GM18858 (cell line): ENCODE measurements around the gene CHPT1.
"Not testable (repeated sequence)": the region's sequence is repeated elsewhere in the genome, so short reads cannot be mapped to it uniquely, and the experiment has no call there.

Experiments
- ATAC-seq: cut with Tn5 transposase; IDR thresholded peaks from one replicate; pipeline ENCODE4 v1.9.1; 2021; ENCODE audit not compliant: unreplicated experiment

Gene CHPT1

DNA sequence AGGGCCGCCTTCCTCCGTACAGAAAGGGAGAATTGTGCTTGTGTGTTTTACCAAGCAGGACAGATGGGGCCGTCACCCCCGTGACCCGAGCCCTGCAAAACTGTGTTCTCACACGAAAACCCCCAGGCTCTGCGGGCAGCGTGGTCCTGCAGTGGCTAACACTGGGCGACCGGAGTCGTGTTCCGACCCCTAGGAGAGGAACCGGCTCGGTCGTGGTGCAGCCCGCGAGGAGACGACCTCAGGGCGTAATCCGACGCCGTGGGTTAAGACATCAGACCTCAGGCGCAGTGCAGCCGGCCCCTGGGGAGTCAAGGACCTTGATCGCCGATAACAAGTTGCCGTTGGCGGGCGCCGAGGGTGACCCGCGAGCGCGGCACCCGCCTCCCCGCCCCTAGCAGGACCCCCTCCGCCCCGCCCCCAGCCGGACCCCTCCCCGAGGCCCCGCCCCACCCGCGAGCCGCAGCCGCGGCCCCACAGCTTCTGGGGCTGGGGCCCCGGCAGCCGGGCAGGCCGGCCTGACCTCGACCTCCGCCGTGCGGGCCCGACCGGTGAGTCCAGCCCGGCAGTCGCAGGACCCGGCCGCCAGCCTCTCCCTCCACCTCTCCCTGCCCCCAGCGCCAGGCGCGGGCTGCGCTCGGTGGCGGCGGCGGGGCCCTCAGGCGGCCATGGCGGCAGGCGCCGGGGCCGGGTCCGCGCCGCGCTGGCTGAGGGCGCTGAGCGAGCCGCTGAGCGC is at the start of gene CHPT1:
Gene CHPT1, plus strand, starts transcription at position 444 of the 733 bp plus-strand sequence. Its CDS starts 222 bp downstream, at position 666.
- peak; percentile 51 for ATAC-seq

DNA sequence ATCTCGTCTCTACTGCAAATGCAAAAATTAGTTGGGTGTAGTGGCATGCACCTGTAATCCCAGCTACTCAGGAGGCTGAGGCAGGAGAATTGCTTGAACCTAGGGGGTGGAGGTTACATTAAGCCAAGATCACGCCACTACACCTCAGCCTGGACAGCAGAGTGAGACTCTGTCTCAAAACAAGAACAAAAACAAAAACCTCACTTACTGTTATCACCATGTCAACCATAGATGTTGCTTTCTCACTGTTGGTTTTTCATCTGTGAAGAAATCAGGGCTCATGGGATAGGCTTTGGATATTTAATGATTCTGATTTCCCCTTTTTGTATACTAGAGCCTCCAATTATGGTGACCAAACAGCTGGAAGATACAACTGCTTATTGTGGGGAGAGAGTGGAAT is 49.7 kb upstream of the CHPT1 start:
- no peak for ATAC-seq

- no peak for ATAC-seq
These were observed 49.2 kb upstream of the CHPT1 start for GRCh38 chr12:101648195-101648594.

- no peak for ATAC-seq
These were observed 46.9 kb upstream of the CHPT1 start for GRCh38 chr12:101650346-101651117.

- ATAC-seq: no peak
These were observed 44.4 kb upstream of the CHPT1 start for GRCh38 chr12:101653030-101653429.

DNA sequence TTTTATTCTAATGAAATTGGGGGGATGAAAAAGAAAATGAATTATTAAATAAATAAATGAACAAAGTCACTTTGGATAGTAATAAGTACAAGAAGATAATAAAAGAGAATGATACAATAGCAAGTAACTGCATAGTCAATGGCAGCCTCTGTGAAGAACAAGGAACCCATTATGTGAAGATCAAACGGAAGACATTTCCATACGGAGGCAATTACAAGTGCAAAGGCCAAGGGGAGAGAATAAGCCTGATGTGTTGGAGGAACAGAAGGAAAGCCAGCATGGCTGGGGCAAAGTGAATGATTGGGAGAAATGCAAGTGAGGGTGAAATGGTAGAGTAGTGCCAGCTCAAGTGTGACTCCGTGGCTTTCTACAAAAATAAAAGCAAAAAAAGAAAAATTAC is 43.9 kb upstream of the CHPT1 start:
- no peak for ATAC-seq

GRCh38 chr12:101654442-101654841 is 43.0 kb upstream of the CHPT1 start:
- ATAC-seq: no peak

DNA sequence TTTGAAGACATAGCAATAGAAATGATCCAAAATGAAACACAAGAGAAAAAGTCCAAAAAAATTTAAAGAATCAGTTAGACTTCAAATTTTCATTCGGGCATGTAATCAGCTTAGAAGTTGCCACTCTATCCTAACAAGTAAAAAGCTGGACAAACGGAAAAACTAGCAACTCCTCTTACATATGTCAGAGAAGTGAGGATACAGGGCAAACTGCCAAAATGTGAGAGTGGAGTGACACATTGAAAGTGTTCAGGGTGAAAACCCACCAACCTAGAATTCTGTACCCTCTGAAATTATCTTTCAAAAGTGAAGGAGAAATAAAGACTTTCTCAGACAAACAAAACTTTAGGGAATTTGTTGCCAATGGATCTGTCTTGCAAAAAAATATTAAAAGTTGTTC is 42.0 kb upstream of the CHPT1 start:
- no peak for ATAC-seq

GRCh38 chr12:101660662-101661061 is 36.8 kb upstream of the CHPT1 start:
- ATAC-seq: not testable (repeated sequence)

DNA sequence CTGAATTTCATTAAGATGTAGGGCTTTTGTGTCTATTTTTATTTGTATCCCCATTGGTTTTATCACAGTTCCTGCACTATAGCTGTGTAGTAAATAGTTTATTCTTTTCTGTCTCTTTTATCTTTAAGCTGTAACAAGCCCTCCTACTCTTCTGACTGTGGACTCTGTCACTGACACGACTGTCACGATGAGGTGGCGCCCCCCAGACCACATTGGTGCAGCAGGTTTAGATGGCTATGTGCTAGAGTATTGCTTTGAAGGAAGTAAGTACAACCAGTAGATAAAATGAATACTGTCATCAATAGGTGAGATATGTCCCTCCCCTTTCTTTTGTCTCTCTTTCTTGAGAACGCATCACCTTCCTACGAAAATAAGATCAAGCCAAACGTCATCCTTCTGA is 34.1 kb upstream of the CHPT1 start:
- no peak for ATAC-seq

GRCh38 chr12:101664992-101665391 is 32.4 kb upstream of the CHPT1 start:
- ATAC-seq: no peak

DNA sequence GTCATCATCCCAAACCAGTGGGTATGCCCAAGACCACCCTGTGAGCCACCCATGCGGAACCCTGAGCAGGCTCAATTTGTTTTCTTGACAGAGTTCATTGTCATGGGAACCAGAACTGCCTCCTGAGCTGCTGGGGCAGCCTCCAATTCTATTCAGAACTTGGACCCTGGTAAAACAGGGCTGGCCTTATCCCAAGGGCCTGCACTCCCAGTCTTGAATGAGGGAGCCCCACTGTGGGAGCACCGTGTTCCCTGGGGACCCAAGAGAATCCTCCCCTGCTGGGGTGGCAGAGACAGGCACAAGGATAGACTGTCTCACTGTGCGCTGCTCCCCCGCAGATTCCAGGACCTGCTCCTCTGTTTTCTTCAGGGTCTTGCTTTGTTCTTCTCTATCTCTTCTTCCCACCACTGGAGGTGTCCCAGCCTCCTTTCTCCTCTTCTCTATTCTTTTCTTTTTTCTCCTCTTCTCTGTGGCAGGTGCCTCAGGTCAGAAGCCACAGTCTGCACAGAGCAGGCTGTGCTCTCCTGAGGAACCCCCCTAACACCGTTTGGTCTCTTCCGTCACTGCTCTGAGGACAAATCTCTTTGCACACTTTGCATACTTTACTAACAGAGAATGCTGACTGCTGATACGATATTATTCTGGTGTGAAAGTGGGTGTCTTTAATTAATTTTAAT is 31.2 kb upstream of the CHPT1 start:
- no peak for ATAC-seq

- ATAC-seq: no peak
These were observed 29.8 kb upstream of the CHPT1 start for GRCh38 chr12:101667591-101667990.

DNA sequence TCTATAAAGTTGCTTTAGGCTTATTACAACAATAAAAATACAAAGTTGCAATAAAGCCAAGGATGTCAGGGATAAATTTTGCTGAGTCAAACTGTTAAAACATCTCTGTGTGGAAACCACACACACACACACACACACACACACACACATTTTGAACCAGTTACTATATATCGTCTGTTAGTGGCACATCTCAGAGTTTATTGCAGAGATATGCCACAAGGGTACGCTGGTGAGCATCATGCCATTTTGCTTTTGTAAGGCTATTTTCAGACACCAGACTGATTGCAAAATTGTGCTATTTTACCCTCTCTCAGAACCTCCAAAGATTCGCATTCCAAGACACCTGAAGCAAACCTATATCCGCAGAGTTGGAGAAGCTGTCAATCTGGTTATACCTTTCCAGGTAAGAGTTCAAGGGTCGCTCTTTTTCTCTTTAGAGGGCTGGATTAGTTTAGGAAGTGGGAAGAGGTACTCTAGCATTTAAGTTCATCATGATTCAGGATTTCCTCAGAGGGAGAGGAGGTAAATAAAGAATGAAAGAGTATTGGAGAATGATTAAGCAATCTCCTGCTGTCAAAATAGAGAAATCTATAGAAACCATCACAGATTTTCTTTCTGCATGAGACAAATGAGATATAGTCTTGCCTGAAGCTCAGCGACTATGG is 27.3 kb upstream of the CHPT1 start:
- ATAC-seq: no peak

GRCh38 chr12:101671157-101671791 is 26.2 kb upstream of the CHPT1 start:
- ATAC-seq: peak; percentile 72

GRCh38 chr12:101671833-101672232 is 25.6 kb upstream of the CHPT1 start:
- no peak for ATAC-seq

GRCh38 chr12:101675555-101675954 is 21.9 kb upstream of the CHPT1 start:
- no peak for ATAC-seq

GRCh38 chr12:101676497-101676896 is 20.9 kb upstream of the CHPT1 start:
- ATAC-seq: not testable (repeated sequence)

- ATAC-seq: no peak
These were observed 19.4 kb upstream of the CHPT1 start for GRCh38 chr12:101678081-101678480.

GRCh38 chr12:101680240-101680639 is 17.2 kb upstream of the CHPT1 start:
- ATAC-seq: no peak

DNA sequence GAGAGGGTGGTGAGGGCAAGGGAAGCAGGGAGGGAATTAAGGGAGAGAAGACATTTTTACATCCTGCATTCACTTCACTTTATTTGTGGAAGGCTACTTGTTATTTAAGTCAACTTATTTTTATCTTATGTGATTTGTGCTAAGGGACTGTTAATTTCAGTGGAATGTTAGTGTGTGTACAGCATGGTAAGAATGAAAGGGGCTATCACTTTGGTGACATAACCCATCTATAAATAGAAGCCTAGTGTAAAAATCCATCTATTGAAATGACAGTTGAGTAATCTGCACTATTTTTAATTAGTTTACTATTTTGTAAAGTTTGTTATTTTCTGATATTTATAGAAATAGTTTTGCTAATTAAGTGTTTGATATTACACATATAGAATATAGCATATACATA is 16.8 kb upstream of the CHPT1 start:
- ATAC-seq: no peak
